Thyroid gland (tissue), 4 donors: ENCODE measurements around the gene HSF4. TPM values are rescaled to one million over a fixed set of nuclear protein-coding genes. Genes with fewer than 3 reads are reported as not detected.
A peak's percentile ranks its signal among the peaks of the same experiment; 100 is the strongest.

Experiments used
- DNase-seq, 2 donors: peaks; one replicate each; pipeline ENCODE4 v3.0.0-alpha.2; 2019
- H3K27ac ChIP-seq, 3 donors: fragments of 200-600 bp; sonication (generic); 1 replicate in 2 of 3; 2 replicates in 1 of 3; pipeline ENCODE4 v1.5.1; 2016 to 2019; ENCODE audit warnings: mild to moderate bottlenecking in 1 of 3, moderate library complexity in 1 of 3
- H3K27me3 ChIP-seq: fragments of 200-600 bp; sonication (generic); one replicate; pipeline ENCODE4 v1.5.1; 2019
- H3K36me3 ChIP-seq, 2 donors: fragments of 200-600 bp; sonication (generic); one replicate each; pipeline ENCODE4 v1.5.1; 2016 to 2019
- H3K4me1 ChIP-seq, 2 donors: fragments of 200-600 bp; sonication (generic); one replicate each; pipeline ENCODE4 v1.5.1; 2017 to 2019
- H3K4me3 ChIP-seq, 3 donors: fragments of 200-600 bp; sonication (generic); replicated peaks in 1 of 3; 1 replicate in 2 of 3; 2 replicates in 1 of 3; pipeline ENCODE4 v1.5.1; 2016; ENCODE audit warnings: mild to moderate bottlenecking in 1 of 3
- H3K9me3 ChIP-seq: fragments of 200-600 bp; sonication (generic); one replicate; pipeline ENCODE4 v1.5.1; 2017
- POLR2A ChIP-seq, 2 donors: fragments of 450-650 bp; IDR thresholded peaks; one replicate each; pipeline ENCODE4 v1.6.1; 2017; ENCODE audit warnings: antibody characterized with exemption in 2 of 2, mild to moderate bottlenecking in 2 of 2, moderate library complexity in 1 of 2
- WGBS, 2 donors: methylation state at CpG; one replicate each; pipeline ENCODE4 v1.1.5; 2017; 5-methylcytosine and 5-hydroxymethylcytosine counted together
- intact Hi-C: fragments of 100-400 bp; cut with DNase I; formaldehyde crosslinking; loops from one replicate; pipeline ENCODE4 v1.15.1; 2023
- total RNA-seq, 4 donors: library from RNA; depleted of rRNA; stranded (reverse); fragments of >200 nt; gene quantifications; one replicate each; pipeline ENCODE4 v1.2.3, GENCODE V29; 2016
- TF ChIP-seq, protein P1 (sequence below), 6 experiments: fragments of 200-600 bp in 3 of 6; fragments of 450-650 bp in 3 of 6; sonication (generic) in 3 of 6; IDR thresholded peaks; one replicate each; pipeline ENCODE4 v1.5.1; 2016 to 2019; ENCODE audit warnings: antibody characterized with exemption in 6 of 6, mild to moderate bottlenecking in 2 of 6, inconsistent platforms in 1 of 6, moderate library complexity in 1 of 6

HSF4 gene
- total RNA-seq, 4 donors from 2014 or later: 17.3 to 52.5 (median 36.6) TPM

DNA sequence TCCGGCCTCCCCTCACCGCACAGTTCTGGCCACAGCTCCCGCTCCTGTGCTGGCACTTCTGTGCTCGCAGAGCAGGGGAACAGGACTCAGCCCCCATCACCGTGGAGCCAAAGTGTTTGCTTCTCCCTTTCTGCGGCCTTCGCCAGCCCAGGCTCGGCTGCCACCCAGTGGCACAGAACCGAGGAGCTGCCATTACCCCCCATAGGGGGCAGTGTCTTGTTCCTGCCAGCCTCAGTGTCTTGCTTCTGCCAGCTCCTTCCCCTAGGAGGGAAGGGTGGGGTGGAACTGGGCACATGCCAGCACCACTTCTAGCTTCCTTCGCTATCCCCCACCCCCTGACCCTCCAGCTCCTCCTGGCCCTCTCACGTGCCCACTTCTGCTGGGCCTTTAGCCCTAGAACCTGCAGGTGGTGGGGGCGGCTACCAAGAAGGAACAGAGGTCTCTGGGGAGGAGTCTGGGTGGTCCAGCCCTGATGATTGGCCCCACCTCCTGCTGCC is 33.7 kb downstream of the HSF4 start:
- H3K36me3 ChIP-seq: peaks cover 49 to 53% of the 10 kb centered on the region in 2 donors
- H3K27me3 ChIP-seq: no peaks in the 10 kb centered on the region
- no peak overlapping the region for H3K4me3 ChIP-seq
- TF ChIP-seq, protein P1, sequence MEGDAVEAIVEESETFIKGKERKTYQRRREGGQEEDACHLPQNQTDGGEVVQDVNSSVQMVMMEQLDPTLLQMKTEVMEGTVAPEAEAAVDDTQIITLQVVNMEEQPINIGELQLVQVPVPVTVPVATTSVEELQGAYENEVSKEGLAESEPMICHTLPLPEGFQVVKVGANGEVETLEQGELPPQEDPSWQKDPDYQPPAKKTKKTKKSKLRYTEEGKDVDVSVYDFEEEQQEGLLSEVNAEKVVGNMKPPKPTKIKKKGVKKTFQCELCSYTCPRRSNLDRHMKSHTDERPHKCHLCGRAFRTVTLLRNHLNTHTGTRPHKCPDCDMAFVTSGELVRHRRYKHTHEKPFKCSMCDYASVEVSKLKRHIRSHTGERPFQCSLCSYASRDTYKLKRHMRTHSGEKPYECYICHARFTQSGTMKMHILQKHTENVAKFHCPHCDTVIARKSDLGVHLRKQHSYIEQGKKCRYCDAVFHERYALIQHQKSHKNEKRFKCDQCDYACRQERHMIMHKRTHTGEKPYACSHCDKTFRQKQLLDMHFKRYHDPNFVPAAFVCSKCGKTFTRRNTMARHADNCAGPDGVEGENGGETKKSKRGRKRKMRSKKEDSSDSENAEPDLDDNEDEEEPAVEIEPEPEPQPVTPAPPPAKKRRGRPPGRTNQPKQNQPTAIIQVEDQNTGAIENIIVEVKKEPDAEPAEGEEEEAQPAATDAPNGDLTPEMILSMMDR (IDR thresholded peaks at IDR 0.05): peak; percentile 38 to 69 (median 58)
- TF ChIP-seq POLR2A (IDR thresholded peaks at IDR 0.05): no peak
- H3K27ac ChIP-seq: peak overlapping the region; percentile 34 to 54 (median 51)
- peaks cover 12 to 22% of the 10 kb centered on the region in 2 donors for H3K4me1 ChIP-seq
- 32 to 48% methylated on average over 8 to 12 of the region's 12 CpGs for WGBS, 2 donors
- no peaks in the 10 kb centered on the region for H3K9me3 ChIP-seq
- intact Hi-C loops: no loop called here
- peak; percentile 65 to 79 for DNase-seq

DNA sequence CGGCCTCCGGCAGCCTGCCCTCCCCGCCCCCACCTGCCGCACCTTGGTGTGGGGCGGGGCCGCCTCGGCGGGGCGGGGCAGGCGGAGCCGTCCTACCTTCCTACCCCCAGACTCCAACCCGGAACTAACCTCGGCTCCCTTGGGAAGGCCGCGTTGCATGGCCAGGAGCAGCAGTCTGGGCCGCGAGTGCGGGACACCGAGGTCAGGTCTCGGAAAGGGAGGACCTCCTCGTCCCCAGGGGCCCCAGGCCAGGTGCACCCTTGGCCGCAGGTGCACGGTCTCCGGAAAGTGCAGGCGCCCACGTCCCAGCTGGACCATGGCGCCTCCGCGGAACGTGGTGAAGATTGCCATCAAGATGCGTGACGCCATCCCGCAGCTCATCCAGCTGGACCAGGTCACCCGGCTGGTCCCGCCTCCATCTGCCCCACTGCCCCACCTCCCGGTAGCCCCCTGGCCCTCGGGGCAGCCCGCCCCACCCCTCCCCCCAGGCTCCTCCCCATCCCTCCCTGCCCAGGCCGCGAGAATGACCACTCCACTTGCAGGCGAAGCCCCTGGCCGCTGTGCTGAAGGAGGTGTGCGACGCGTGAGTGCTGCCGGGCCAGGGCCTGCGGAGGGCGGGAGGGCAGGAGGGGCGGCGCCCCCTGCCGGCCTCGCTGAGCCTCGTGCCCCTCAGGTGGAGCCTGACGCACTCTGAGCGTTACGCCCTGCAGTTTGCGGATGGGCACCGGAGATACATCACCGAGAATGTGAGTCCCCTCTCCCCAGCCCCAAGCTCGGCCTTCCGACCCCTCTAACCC is 34.7 kb downstream of the HSF4 start, which contains the start of gene ELMO3:
Gene ELMO3 (plus strand): TSS at position 121 of the 797 bp plus-strand sequence. CDS start 196 bp downstream, at position 317.
- Histone ChIP-seq H3K4me1 (peaks cover 8 to 18% of the 10 kb centered on the region in 2 donors), H3K27me3 (no peaks in the 10 kb centered on the region), H3K27ac (peak within 1 kb of the TSS; percentile 34 to 54 (median 51)), H3K4me3 (peak within 1 kb of the TSS in 1 of 3 donors; percentile 41), H3K36me3 (peaks cover 53 to 55% of the 10 kb centered on the region in 2 donors), H3K9me3 (no peaks in the 10 kb centered on the region)
- intact Hi-C loops: no loop called here
- TF ChIP-seq, protein P1 (IDR thresholded peaks at IDR 0.05): peak in 3 of 6 experiments; percentile 32 to 45 (median 41)
- peak in 1 of 2 donors; percentile 60 for TF ChIP-seq POLR2A (IDR thresholded peaks at IDR 0.05)
- 19 to 37% methylated on average over 19 to 31 of the region's 61 CpGs for WGBS, 2 donors
- peak; percentile 79 to 80 for DNase-seq

DNA sequence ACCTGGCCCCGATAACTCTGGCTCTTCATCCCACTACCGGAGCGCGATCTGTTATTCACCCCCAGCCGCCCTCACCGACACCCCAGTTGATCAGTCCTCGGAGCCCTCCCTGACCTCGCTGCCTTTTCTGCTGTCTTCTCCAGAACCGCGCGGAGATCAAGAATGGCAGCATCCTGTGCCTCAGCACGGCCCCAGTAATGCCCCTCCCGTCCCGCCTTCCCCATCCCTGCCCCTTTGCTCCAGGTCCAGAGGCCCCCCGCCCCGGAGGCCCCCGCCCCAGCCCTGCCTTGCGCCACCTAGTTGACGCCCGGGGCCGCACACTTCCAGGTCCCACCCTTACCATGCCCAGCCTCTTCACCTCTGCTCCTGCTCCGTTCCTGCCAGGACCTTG is 35.3 kb downstream of the HSF4 start:
- TF ChIP-seq, protein P1 (IDR thresholded peaks at IDR 0.05): peak in 1 of 6 experiments; percentile 28
- TF ChIP-seq POLR2A (IDR thresholded peaks at IDR 0.05): no peak
- Histone ChIP-seq H3K4me3 (peak overlapping the region in 1 of 3 donors; percentile 41), H3K27me3 (no peaks in the 10 kb centered on the region), H3K36me3 (peaks cover 49 to 51% of the 10 kb centered on the region in 2 donors), H3K4me1 (peaks cover 8 to 18% of the 10 kb centered on the region in 2 donors), H3K9me3 (no peaks in the 10 kb centered on the region), H3K27ac (no peak overlapping the region)
- intact Hi-C loops: no loop called here
- WGBS, 2 donors: 30 to 45% methylated on average over 20 to 22 of the region's 22 CpGs
- DNase-seq: peak; percentile 23 to 34

DNA sequence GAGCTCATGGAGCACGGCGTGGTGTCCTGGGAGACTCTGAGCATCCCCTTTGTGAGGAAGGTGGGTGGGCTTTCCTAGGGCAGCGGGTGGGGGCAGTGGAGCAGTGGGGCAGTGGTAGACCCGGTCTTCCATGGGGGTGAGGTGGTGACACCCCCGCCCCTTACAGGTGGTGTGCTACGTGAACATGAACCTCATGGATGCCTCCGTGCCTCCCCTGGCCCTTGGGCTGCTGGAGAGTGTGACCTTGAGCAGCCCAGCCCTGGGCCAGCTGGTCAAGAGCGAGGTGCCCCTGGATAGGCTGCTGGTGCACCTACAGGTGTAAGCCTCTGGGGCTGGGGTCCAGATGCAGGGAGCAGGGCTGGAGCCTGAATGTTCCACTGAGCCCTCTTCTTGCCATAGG is 35.9 kb downstream of the HSF4 start:
- H3K36me3 ChIP-seq: peaks cover 42 to 44% of the 10 kb centered on the region in 2 donors
- H3K27ac ChIP-seq: no peak overlapping the region
- no peak for DNase-seq
- H3K4me3 ChIP-seq: no peak overlapping the region
- peaks cover 8 to 18% of the 10 kb centered on the region in 2 donors for H3K4me1 ChIP-seq
- 90 to 94% methylated on average over 8 of the region's 8 CpGs for WGBS, 2 donors
- TF ChIP-seq, protein P1 (IDR thresholded peaks at IDR 0.05): no peak
- no peak for TF ChIP-seq POLR2A (IDR thresholded peaks at IDR 0.05)
- intact Hi-C loops: no loop called here
- H3K9me3 ChIP-seq: no peaks in the 10 kb centered on the region
- no peaks in the 10 kb centered on the region for H3K27me3 ChIP-seq
